GM23338 (cell line): ENCODE data around the gene NEK3. TPM values are rescaled to one million over a fixed set of nuclear protein-coding genes. Genes with fewer than 3 reads are reported as not detected.

ENCODE experiments used
- ATAC-seq: fragments of 200-7000 bp; cut with Tn5 transposase; 3 replicates; pipeline ENCODE4 v1.9.1; 2020
- DNase-seq: peaks from one replicate; pipeline ENCODE4 v3.0.0-alpha.2; 2015; ENCODE audit warnings: low spot score
- H2AFZ ChIP-seq: fragments of 200-600 bp; sonication (generic); 2 replicates; pipeline ENCODE4 v1.8.0; 2016; ENCODE audit warnings: antibody characterized with exemption, mild to moderate bottlenecking, moderate library complexity
- H3F3A ChIP-seq: fragments of 200-600 bp; sonication (generic); replicated peaks from 2 replicates; pipeline ENCODE4 v1.8.0; 2017; ENCODE audit warnings: antibody characterized with exemption, mixed run types, low read depth
- H3K27ac ChIP-seq: fragments of 200-600 bp; sonication (generic); 2 replicates; pipeline ENCODE4 v1.6.1; 2016; ENCODE audit warnings: low read depth
- H3K27me3 ChIP-seq: fragments of 200-600 bp; sonication (generic); 2 replicates; pipeline ENCODE4 v1.8.0; 2016; ENCODE audit warnings: mild to moderate bottlenecking, mixed run types, moderate library complexity; ENCODE audit not compliant: insufficient read depth
- H3K36me3 ChIP-seq: fragments of 200-600 bp; sonication (generic); 2 replicates; pipeline ENCODE4 v1.8.0; 2016; ENCODE audit warnings: mild to moderate bottlenecking; ENCODE audit not compliant: insufficient read depth
- H3K4me1 ChIP-seq: fragments of 200-600 bp; sonication (generic); 2 replicates; pipeline ENCODE4 v1.8.0; 2016; ENCODE audit warnings: mild to moderate bottlenecking, moderate library complexity; ENCODE audit not compliant: insufficient read depth
- H3K4me2 ChIP-seq: fragments of 200-600 bp; sonication (generic); 2 replicates; pipeline ENCODE4 v1.7.1; 2017; ENCODE audit warnings: mixed run types
- H3K4me3 ChIP-seq: fragments of 200-600 bp; sonication (generic); 2 replicates; pipeline ENCODE4 v1.6.1; 2016; ENCODE audit warnings: mixed run types
- H3K79me2 ChIP-seq: fragments of 200-600 bp; sonication (generic); replicated peaks from 2 replicates; pipeline ENCODE4 v1.8.0; 2017; ENCODE audit warnings: mild to moderate bottlenecking; ENCODE audit not compliant: insufficient read depth
- H3K9me2 ChIP-seq: fragments of 200-600 bp; sonication (generic); 2 replicates; pipeline ENCODE4 v1.8.0; 2017; ENCODE audit not compliant: insufficient read depth
- H4K20me1 ChIP-seq: fragments of 200-600 bp; sonication (generic); replicated peaks from 2 replicates; pipeline ENCODE4 v1.8.0; 2017; ENCODE audit warnings: mild to moderate bottlenecking; ENCODE audit not compliant: insufficient read depth
- H3K27ac Mint-ChIP-seq: 2 replicates; pipeline ENCODE4 v1.8.0; 2020; ENCODE audit warnings: inconsistent platforms, mild to moderate bottlenecking, moderate library complexity, mixed read lengths
- H3K27me3 Mint-ChIP-seq: 3 replicates; pipeline ENCODE4 v1.8.0; 2022; ENCODE audit warnings: low read depth, mild to moderate bottlenecking, moderate library complexity, mixed read lengths, inconsistent platforms; ENCODE audit not compliant: insufficient read depth, poor library complexity
- H3K36me3 Mint-ChIP-seq: 3 replicates; pipeline ENCODE4 v1.8.0; 2021; ENCODE audit warnings: low read depth, mild to moderate bottlenecking, inconsistent platforms, moderate library complexity, mixed read lengths
- H3K4me1 Mint-ChIP-seq: 3 replicates; pipeline ENCODE4 v1.8.0; 2020; ENCODE audit warnings: mild to moderate bottlenecking, inconsistent platforms, mixed read lengths
- H3K4me3 Mint-ChIP-seq: 3 replicates; pipeline ENCODE4 v1.8.0; 2021; ENCODE audit warnings: moderate library complexity, mild to moderate bottlenecking, inconsistent platforms, mixed read lengths
- H3K9me3 Mint-ChIP-seq: 3 replicates; pipeline ENCODE4 v1.8.0; 2020; ENCODE audit warnings: moderate library complexity, mild to moderate bottlenecking, inconsistent platforms, mixed read lengths
- CREB1 ChIP-seq: fragments of 250-450 bp; sonication (Bioruptor Pico); IDR thresholded peaks from 2 replicates; pipeline ENCODE4 v1.5.0; 2020; ENCODE audit warnings: low read depth, mild to moderate bottlenecking, moderate library complexity
- CTCF ChIP-seq, 2 experiments: fragments of 200-600 bp in 1 of 2; sonication (generic) in 1 of 2; conservative IDR thresholded peaks; 2 replicates each; pipeline versions ENCODE4 v1.5.1 to v1.6.1; 2016 to 2017; ENCODE audit warnings: antibody characterized with exemption in 2 of 2, low read depth in 2 of 2, mild to moderate bottlenecking in 2 of 2, moderate library complexity in 1 of 2
- ETS1 ChIP-seq: IDR thresholded peaks from 2 replicates; pipeline ENCODE4 v1.6.1; 2016; ENCODE audit warnings: antibody characterized with exemption
- JUNB ChIP-seq: IDR thresholded peaks from one replicate; pipeline ENCODE4 v1.6.1; 2016; ENCODE audit warnings: antibody characterized with exemption; ENCODE audit not compliant: unreplicated experiment
- NANOG ChIP-seq: IDR thresholded peaks from 2 replicates; pipeline ENCODE4 v1.6.1; 2016; ENCODE audit warnings: antibody characterized with exemption, borderline replicate concordance
- ZNF331 ChIP-seq: fragments of 250-450 bp; sonication (Bioruptor Pico); IDR thresholded peaks from 2 replicates; pipeline ENCODE4 v1.5.0; 2020; ENCODE audit warnings: low read depth, mild to moderate bottlenecking, moderate library complexity
- ZNF462 ChIP-seq: fragments of 250-450 bp; sonication (Bioruptor Pico); IDR thresholded peaks from 2 replicates; pipeline ENCODE4 v1.5.0; 2020; ENCODE audit warnings: mild to moderate bottlenecking, moderate library complexity
- polyA plus RNA-seq: library from polyadenylated mRNA; unstranded; fragments of >200 nt; fragmentation: Nextera tagmentation; extraction: Ambion mirVana; gene quantifications from 2 replicates; pipeline ENCODE4 v1.2.1, GENCODE V29; 2016
- total RNA-seq: library from RNA; depleted of rRNA; stranded (reverse); fragments of >200 nt; shearing (Covaris generic); gene quantifications from 2 replicates; pipeline ENCODE4 v1.2.3, GENCODE V29; 2014

NEK3 gene
- total and polyA plus RNA-seq, 2 experiments from 2014 or later = 26.7 to 26.8 TPM

- TF ChIP-seq ZNF462 (no peak), NANOG (no peak), JUNB (no peak), ETS1 (no peak), CREB1 (CRISPR knock-in tag) (no peak)
Observed at GRCh38 chr13:52118595-52118994, 40.8 kb downstream of the NEK3 start (continued).

- H3K36me3 Mint-ChIP-seq = no peaks in the 10 kb centered on the region
- no peak overlapping the region for H3K27ac Mint-ChIP-seq
- H3K27me3 Mint-ChIP-seq = peaks cover 2% of the 10 kb centered on the region
- Histone ChIP-seq H3F3A (no peaks in the 10 kb centered on the region), H3K79me2 (no peaks in the 10 kb centered on the region), H3K4me1 (no peaks in the 10 kb centered on the region), H3K4me2 (no peak overlapping the region), H3K27me3 (no peaks in the 10 kb centered on the region), H3K36me3 (no peaks in the 10 kb centered on the region), H3K9me2 (no peaks in the 10 kb centered on the region), H2AFZ (no peak overlapping the region), H3K27ac (no peak overlapping the region), H3K4me3 (no peak overlapping the region), H4K20me1 (no peaks in the 10 kb centered on the region)
- H3K9me3 Mint-ChIP-seq = no peaks in the 10 kb centered on the region
- ATAC-seq = no peak
- no peak for DNase-seq
- H3K4me1 Mint-ChIP-seq = no peaks in the 10 kb centered on the region
- no peak overlapping the region for H3K4me3 Mint-ChIP-seq
- no peak for TF ChIP-seq ZNF331 (CRISPR knock-in tag)
- no peak for TF ChIP-seq CTCF (conservative IDR thresholded peaks at IDR 0.05; ENCODE audit: low read depth in 2 of 2)
- no peak for TF ChIP-seq ZNF462
- no peak for TF ChIP-seq NANOG
Observed at GRCh38 chr13:52118095-52118494, 41.3 kb downstream of the NEK3 start.
